GM13976 (cell line): ENCODE measurements around the gene LYRM4.

Source experiments
- DNase-seq: peaks from one replicate; pipeline ENCODE4 v3.0.0; 2012; ENCODE audit warnings: low spot score
- in situ Hi-C: fragments of 300-500 bp; cut with MboI; formaldehyde crosslinking; loops from one replicate; pipeline ENCODE4 v1.12.0; 2022; ENCODE audit warnings: low sequenced_read_pairs, mixed read lengths, inconsistent platforms; ENCODE audit not compliant: unreplicated experiment
- TF ChIP-seq, protein P1 (sequence below): IDR thresholded peaks from 2 replicates; pipeline ENCODE4 v1.5.1; 2012; ENCODE audit warnings: borderline replicate concordance, mild to moderate bottlenecking; ENCODE audit not compliant: insufficient read depth; ENCODE audit errors: extremely low read depth, missing control alignments, control extremely low read depth

The LYRM4 gene

DNA sequence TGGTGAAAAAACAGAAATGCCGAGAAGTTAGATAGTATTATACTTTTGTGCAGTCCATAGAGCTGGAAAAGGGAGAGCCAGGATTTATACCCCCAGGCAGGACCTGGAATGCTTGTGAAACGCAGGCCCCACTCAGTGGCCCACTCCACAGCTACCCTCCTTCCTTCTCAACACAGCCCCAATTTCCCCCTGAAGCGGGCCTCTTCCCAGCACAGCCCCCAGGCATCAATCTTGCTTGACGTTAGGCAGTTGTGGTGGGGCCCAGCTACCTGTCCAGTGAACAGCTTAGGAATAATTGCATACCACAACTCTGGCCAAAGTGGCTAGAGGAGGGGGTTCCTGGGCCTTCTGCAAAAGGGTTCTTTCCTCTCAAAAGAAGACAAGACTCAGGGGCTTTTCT, 114.4 kb downstream of the LYRM4 start:
- in situ Hi-C loops = loop anchor here (10.0 kb wide), 1 partner anchor 238 kb away; no protein-coding TSS in a partner anchor
- DNase-seq = no peak
- TF ChIP-seq, protein P1, sequence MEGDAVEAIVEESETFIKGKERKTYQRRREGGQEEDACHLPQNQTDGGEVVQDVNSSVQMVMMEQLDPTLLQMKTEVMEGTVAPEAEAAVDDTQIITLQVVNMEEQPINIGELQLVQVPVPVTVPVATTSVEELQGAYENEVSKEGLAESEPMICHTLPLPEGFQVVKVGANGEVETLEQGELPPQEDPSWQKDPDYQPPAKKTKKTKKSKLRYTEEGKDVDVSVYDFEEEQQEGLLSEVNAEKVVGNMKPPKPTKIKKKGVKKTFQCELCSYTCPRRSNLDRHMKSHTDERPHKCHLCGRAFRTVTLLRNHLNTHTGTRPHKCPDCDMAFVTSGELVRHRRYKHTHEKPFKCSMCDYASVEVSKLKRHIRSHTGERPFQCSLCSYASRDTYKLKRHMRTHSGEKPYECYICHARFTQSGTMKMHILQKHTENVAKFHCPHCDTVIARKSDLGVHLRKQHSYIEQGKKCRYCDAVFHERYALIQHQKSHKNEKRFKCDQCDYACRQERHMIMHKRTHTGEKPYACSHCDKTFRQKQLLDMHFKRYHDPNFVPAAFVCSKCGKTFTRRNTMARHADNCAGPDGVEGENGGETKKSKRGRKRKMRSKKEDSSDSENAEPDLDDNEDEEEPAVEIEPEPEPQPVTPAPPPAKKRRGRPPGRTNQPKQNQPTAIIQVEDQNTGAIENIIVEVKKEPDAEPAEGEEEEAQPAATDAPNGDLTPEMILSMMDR = no peak

DNA sequence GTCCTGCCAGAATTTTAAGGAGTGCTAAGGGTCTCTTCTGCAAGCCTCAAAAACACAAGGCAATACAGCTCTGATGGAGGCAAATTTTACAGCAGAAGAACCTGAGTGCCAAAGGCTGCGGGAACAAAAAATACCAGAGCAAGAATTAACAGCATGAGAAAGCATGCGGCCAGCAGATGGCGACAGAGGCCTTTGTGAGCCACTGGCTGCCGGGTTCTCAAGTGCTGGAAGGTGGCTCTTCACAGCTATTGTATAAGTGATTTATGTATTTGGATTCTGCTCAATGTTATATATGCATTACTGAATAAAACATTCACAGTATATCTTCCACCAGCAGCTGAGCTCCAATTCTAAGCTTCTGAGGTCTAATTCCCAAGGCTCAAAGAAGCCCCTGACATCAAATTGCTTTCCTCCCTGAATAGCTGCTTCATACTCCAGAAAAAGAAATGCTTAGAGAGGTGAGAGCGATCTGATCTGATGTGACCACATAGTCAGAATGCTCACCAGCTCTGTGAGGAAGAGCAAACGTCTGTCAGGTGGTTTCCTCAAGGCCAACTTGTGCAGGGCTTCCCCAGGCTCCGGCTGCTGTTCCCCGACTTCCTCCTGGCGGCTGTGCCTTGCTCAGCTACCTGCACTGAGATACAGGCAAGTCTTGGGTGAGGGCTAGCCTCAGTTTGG, 117.0 kb downstream of the LYRM4 start:
- peak; percentile 82 for DNase-seq
- in situ Hi-C loops = loop anchor here (10.0 kb wide), 1 partner anchor 241 kb away; no protein-coding TSS in a partner anchor
- TF ChIP-seq, protein P1 = peak; percentile 79

DNA sequence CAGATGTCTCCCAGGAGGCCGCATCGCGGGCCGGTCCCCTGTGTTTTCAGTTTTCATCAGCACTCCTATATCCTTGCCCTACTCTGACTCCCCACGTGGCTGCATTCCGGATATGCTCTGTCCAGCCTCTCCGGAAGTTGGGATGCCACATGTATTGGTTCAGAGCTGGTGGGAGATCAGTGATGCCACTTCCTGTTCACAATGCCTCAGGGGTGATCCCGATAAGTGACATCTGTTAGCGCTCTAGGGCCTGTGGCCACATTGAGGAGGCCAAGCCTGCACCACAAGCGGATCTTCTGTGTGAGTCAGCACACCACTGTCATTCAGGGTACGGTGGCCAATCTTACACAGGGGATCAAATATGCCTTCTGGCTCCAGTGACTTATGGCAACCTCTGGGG, 117.8 kb downstream of the LYRM4 start:
- no peak for DNase-seq
- in situ Hi-C loops = loop anchor here (10.0 kb wide), 1 partner anchor 242 kb away; no protein-coding TSS in a partner anchor
- TF ChIP-seq, protein P1 = no peak

DNA sequence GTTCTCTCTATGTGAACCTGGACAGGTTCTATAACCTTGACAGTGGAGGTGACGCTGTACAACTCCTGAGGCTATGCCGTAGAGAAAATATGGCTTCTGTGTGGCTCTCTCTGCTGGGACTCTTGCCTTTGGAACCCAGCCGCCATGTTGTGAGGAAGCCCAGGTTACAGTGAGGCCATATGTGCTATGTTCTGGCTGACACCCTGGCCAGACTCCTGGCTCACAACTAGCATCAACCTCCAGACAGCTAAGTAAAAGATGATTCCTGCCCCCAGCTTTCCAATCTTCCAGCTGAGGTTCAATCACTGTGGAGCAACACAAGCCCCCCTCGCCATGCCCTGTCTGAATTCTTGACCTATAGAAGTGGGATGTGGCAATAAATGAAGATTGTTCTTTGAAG, 118.6 kb downstream of the LYRM4 start:
- no peak for DNase-seq
- TF ChIP-seq, protein P1 = no peak
- in situ Hi-C loops = loop anchor here (10.0 kb wide), 1 partner anchor 243 kb away; no protein-coding TSS in a partner anchor

DNA sequence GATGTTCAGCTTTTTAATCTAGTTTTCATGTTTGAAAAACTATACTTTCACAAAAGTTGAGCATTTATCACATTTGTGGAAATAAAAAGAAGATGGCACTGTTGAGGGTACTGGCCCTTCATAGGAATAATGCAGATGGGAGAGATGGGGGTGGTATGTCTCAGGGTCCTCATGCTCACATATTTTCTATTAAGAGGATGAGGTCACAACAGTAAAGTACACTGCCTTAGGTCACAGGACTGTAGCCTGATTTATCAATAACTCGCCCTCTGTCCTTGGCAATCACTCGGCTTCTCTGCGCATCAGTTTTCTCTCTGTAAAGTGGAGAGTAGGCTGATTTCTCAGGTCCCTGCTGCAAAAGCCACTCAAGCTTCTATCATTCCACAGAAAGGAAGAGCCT, 119.7 kb downstream of the LYRM4 start:
- TF ChIP-seq, protein P1 = no peak
- DNase-seq = no peak
- in situ Hi-C loops = loop anchor here (10.0 kb wide), 1 partner anchor 244 kb away; no protein-coding TSS in a partner anchor

DNA sequence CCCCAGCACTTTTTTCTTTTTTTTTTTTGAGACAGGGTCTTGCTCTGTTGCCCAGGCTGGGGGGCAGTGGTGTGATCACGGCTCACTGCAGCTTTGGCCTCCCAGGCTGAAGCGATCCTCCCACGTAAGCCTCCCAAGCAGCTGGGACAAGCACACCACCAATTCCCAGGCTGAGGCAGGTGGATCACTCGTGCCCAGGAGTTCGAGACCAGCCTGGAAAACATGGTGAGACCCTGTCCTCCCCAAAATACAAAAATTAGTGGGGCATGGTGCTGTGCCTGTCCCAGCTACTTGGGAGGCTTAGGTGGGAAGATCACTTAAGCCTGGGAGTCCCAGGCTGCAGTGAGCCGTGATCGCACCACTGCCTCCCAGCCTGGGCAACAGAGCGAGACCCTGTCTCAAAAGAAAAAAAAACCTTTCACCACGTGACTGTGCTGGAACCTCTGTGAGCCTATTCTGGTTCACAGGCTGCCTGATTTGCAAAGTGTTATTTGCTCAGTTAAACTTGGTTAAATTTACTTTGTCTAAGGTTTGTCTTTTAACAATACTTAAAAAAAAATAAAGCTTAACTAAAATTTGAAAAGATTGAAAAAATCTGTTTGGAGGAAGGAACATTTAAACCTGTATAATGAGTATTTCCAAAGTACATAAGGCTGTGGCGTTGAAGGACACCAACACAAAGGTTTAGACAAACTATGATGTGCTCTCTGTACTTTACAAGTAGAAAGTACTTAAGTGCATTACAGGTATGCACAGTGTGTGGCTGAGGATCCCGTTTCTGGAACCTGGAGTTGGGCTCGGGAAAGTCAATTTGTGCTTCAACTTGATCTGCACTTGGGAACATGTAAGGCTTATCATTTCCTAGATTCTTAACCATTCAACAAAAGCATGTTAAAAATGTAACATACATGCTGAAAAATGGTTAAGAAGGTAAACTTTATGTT, 120.7 kb downstream of the LYRM4 start:
- in situ Hi-C loops = loop anchor here (10.0 kb wide), 1 partner anchor 245 kb away; no protein-coding TSS in a partner anchor
- TF ChIP-seq, protein P1 = no peak
- no peak for DNase-seq
